Measurements from ENCODE around the gene WASF3. TPM values are rescaled to one million over a fixed set of nuclear protein-coding genes. Genes with fewer than 3 reads are reported as not detected.

Gene WASF3
- total and polyA plus RNA-seq, 2 donors from 2014 or later = 3.7 to 18.5 TPM

DNA sequence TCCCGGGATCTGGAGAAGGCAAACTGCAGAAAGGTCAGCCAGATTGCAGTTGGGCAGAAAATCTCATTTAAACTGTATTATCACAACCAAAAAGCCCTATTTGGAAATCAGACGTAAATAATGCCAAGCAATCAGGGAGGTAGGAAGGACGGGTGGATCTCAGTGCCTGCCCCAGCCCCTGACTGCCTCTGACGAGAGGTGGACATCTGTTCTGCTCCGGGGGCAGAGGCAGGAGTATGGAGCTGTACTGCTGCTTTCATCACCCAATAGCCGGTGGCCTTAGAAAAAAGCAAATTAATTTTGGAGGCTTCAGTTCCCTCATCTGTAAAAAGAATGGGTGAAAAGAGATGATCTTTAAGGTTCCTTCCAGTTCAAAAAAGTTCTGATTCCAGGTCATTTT lies 43.6 kb upstream of the WASF3 start:
- Histone ChIP-seq H3K4me1 (ENCODE audit: control insufficient read depth in 2 of 3, insufficient read depth in 2 of 3, low read depth in 1 of 3, low read length in 3 of 3) (no peaks in the 10 kb centered on the region), H3K27ac (ENCODE audit: low read depth in 2 of 2, low read length in 2 of 2) (no peak overlapping the region), H3K27me3 (ENCODE audit: control insufficient read depth, insufficient read depth, low read length) (no peaks in the 10 kb centered on the region), H3K9ac (ENCODE audit: low read length in 3 of 3) (no peak overlapping the region), H3K36me3 (ENCODE audit: control insufficient read depth in 2 of 3, insufficient read depth in 3 of 3, low read length in 3 of 3) (no peaks in the 10 kb centered on the region), H3K9me3 (ENCODE audit: control insufficient read depth in 2 of 3, insufficient read depth in 1 of 3, low read length in 3 of 3) (no peaks in the 10 kb centered on the region), H3K4me3 (ENCODE audit: low read length in 3 of 3) (no peak overlapping the region)
- DNase-seq = no peak
- TF ChIP-seq CTCF (IDR thresholded peaks at IDR 0.05; ENCODE audit: borderline replicate concordance, extremely low read depth, insufficient read depth) = no peak
- intact Hi-C loops (cut with DNase I) = no loop called here
- no peak for FAIRE-seq

GRCh38 chr13:26515721-26516120 lies 41.8 kb upstream of the WASF3 start:
- DNase-seq (no peak), FAIRE-seq (no peak)
- no peak overlapping the region for H3K9ac ChIP-seq (ENCODE audit: low read length in 3 of 3)
- no peak for TF ChIP-seq CTCF (IDR thresholded peaks at IDR 0.05; ENCODE audit: borderline replicate concordance, extremely low read depth, insufficient read depth)
- intact Hi-C loops (cut with DNase I) = no loop called here
- H3K9me3 ChIP-seq (ENCODE audit: control insufficient read depth in 2 of 3, insufficient read depth in 1 of 3, low read length in 3 of 3) = no peaks in the 10 kb centered on the region
- H3K4me3 ChIP-seq (ENCODE audit: low read length in 3 of 3) = no peak overlapping the region
- no peaks in the 10 kb centered on the region for H3K27me3 ChIP-seq (ENCODE audit: control insufficient read depth, insufficient read depth, low read length)
- no peak overlapping the region for H3K27ac ChIP-seq (ENCODE audit: low read depth in 2 of 2, low read length in 2 of 2)
- H3K4me1 ChIP-seq (ENCODE audit: control insufficient read depth in 2 of 3, insufficient read depth in 2 of 3, low read depth in 1 of 3, low read length in 3 of 3) = no peaks in the 10 kb centered on the region
- H3K36me3 ChIP-seq (ENCODE audit: control insufficient read depth in 2 of 3, insufficient read depth in 3 of 3, low read length in 3 of 3) = no peaks in the 10 kb centered on the region

DNA sequence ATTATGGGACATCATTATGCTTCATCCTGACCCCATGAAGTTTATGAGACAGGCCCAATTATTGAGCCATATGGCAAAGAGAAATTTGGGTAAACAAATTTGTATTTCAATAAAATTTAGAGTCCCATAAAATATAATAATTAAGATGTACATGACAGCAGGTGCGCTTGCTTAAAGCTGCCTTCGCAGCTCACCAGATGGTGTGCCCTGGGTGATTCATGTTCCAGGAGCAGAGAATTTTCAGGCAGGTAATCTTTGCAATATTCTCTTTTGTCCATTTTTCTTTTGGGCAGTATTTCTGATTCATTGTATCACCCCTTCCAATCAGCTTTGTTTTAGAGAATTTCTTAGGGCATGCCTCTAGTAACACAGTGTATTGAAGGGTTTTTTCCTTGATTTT lies 39.5 kb upstream of the WASF3 start:
- DNase-seq (no peak), FAIRE-seq (no peak)
- no peak overlapping the region for H3K4me3 ChIP-seq (ENCODE audit: low read length in 3 of 3)
- intact Hi-C loops (cut with DNase I) = no loop called here
- H3K9ac ChIP-seq (ENCODE audit: low read length in 3 of 3) = no peak overlapping the region
- no peak overlapping the region for H3K27ac ChIP-seq (ENCODE audit: low read depth in 2 of 2, low read length in 2 of 2)
- H3K9me3 ChIP-seq (ENCODE audit: control insufficient read depth in 2 of 3, insufficient read depth in 1 of 3, low read length in 3 of 3) = no peaks in the 10 kb centered on the region
- no peaks in the 10 kb centered on the region for H3K36me3 ChIP-seq (ENCODE audit: control insufficient read depth in 2 of 3, insufficient read depth in 3 of 3, low read length in 3 of 3)
- TF ChIP-seq CTCF (IDR thresholded peaks at IDR 0.05; ENCODE audit: borderline replicate concordance, extremely low read depth, insufficient read depth) = no peak
- H3K27me3 ChIP-seq (ENCODE audit: control insufficient read depth, insufficient read depth, low read length) = no peaks in the 10 kb centered on the region
- no peaks in the 10 kb centered on the region for H3K4me1 ChIP-seq (ENCODE audit: control insufficient read depth in 2 of 3, insufficient read depth in 2 of 3, low read depth in 1 of 3, low read length in 3 of 3)

DNA sequence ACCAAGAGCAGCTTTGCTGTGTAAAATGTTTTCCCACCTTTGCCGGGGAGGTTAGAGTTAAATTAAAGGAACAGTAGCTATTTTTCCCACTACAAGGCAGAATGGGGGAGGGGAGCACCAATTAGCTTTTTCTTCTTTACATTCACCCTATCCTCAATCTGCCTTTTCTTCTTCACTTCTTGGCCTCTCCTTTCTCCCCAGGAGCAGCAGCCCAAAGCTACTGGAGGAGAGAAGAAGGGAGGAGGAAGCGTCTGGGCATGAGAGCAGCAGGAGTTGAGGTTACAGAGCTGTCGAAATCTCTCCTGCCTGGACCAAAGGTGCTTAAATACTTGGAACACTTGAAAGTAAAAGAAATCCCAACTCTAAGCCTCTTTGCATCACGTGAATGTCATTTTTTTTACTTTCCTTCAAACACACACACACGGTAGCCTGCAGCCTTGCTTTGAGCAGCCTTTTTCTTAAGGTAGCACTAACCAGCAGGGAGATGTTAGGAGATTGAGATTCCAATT lies 39.0 kb upstream of the WASF3 start:
- Histone ChIP-seq H3K36me3 (ENCODE audit: control insufficient read depth in 2 of 3, insufficient read depth in 3 of 3, low read length in 3 of 3) (no peaks in the 10 kb centered on the region), H3K9ac (ENCODE audit: low read length in 3 of 3) (no peak overlapping the region), H3K4me1 (ENCODE audit: control insufficient read depth in 2 of 3, insufficient read depth in 2 of 3, low read depth in 1 of 3, low read length in 3 of 3) (no peaks in the 10 kb centered on the region), H3K27ac (ENCODE audit: low read depth in 2 of 2, low read length in 2 of 2) (no peak overlapping the region), H3K4me3 (ENCODE audit: low read length in 3 of 3) (no peak overlapping the region), H3K9me3 (ENCODE audit: control insufficient read depth in 2 of 3, insufficient read depth in 1 of 3, low read length in 3 of 3) (no peaks in the 10 kb centered on the region), H3K27me3 (ENCODE audit: control insufficient read depth, insufficient read depth, low read length) (no peaks in the 10 kb centered on the region)
- DNase-seq = no peak
- intact Hi-C loops (cut with DNase I) = no loop called here
- no peak for TF ChIP-seq CTCF (IDR thresholded peaks at IDR 0.05; ENCODE audit: borderline replicate concordance, extremely low read depth, insufficient read depth)
- no peak for FAIRE-seq
